Measurements from ENCODE around the gene MAN1A2.
"Not testable (repeated sequence)": the region's sequence is repeated elsewhere in the genome, so short reads cannot be mapped to it uniquely, and the experiment has no call there.

The MAN1A2 gene

GRCh38 chr1:117367046-117368025, at the start of gene MAN1A2:
Gene MAN1A2 (plus strand): TSS chr1:117367449. CDS start chr1:117368184, 735 bp downstream.
- DNase-seq (ENCODE audit: low spot score): peak; percentile 92

DNA sequence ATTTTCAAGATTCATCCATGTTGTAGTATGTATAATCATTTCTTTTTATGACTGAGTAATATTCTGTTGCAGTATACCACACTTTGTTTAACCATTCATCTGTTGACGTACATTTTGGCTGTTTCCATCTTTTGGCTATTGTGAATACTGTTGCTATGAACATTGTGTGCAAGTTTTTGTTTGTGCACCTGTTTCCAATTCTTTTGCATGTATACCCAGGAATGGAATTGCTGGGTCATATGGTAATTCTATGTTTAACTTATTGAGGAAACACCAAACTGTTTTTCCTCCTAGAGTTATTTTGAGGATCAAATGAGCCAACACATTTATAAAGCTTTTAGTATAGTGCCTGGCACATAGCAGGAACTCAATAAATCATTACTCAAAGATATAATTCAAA, 49.2 kb upstream of the MAN1A2 start:
- no peak for DNase-seq (ENCODE audit: low spot score)

- DNase-seq (ENCODE audit: low spot score): no peak
These were observed 48.8 kb upstream of the MAN1A2 start for GRCh38 chr1:117318426-117318825.

GRCh38 chr1:117320515-117320914, 46.7 kb upstream of the MAN1A2 start:
- no peak for DNase-seq (ENCODE audit: low spot score)

GRCh38 chr1:117321680-117322609, 45.3 kb upstream of the MAN1A2 start:
- no peak for DNase-seq (ENCODE audit: low spot score)

DNA sequence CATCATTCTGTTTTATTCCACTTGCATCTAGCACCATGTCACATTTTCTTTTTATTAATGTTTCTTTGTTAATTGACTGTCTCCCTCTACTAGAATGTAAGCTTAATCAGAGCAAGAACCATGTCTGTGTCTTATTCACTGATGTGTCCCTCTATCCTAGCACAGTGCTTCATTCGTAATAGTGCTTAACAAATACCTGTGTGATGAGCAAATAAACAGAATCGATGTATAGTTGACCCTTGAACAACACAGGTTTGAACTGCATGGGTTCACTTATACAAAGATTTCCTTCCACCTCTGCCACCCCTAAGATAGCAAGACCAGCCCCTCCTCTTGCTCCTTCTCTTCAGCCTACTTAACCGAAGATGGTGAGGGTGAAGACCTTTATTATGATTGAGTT, 42.9 kb upstream of the MAN1A2 start:
- DNase-seq (ENCODE audit: low spot score): no peak

DNA sequence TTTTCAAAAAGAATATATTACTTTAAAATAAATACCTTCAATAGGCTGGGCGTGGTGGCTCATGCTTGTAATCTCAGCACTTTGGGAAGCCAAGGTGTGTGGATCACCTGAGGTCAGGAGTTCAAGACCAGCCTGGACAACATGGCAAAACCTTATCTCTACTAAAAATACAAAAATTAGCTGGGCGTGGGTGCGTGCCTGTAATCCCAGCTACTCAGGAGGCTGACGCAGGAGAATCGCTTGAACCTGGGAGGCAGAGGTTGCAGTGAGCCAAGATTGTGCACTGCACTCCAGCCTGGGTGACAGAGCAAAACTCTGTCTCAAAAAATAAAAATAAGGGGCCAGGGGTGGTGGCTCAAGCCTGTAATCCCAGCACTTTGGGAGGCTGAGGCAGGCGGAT, 41.2 kb upstream of the MAN1A2 start:
- DNase-seq (ENCODE audit: low spot score): not testable (repeated sequence)

GRCh38 chr1:117327011-117327410, 40.2 kb upstream of the MAN1A2 start:
- DNase-seq (ENCODE audit: low spot score): no peak

DNA sequence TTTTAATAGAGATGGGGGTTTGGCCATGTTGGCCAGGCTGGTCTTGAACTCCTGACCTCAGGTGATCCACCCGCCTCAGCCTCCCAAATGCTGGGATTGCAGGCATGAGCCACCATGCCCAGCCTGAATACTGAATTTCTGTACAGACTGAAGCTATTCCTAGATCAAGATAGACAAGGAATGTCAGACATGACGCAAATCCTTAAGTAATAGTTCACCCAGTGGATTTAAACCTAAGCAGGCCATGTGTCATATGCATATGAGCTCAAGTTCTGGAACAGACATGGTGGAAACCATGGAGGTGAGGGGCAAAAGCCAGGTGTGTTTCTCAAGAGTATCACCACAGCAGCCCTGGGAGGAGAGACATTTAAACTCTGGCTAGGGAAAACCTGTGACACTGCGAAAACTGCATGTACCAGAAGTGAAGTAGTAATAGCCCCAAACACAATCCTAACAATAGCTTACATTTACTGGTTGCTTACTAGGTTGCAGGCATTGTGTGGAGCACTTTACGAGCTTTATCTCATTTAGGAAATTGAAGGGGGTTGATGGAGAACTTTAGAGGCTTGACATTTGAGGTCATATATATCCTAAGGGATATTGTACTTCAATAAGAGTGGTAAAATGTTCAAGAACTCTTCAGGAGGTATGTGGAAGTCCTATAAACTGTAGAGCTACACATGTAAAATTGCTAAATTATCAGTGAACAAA, 31.7 kb upstream of the MAN1A2 start:
- no peak for DNase-seq (ENCODE audit: low spot score)

DNA sequence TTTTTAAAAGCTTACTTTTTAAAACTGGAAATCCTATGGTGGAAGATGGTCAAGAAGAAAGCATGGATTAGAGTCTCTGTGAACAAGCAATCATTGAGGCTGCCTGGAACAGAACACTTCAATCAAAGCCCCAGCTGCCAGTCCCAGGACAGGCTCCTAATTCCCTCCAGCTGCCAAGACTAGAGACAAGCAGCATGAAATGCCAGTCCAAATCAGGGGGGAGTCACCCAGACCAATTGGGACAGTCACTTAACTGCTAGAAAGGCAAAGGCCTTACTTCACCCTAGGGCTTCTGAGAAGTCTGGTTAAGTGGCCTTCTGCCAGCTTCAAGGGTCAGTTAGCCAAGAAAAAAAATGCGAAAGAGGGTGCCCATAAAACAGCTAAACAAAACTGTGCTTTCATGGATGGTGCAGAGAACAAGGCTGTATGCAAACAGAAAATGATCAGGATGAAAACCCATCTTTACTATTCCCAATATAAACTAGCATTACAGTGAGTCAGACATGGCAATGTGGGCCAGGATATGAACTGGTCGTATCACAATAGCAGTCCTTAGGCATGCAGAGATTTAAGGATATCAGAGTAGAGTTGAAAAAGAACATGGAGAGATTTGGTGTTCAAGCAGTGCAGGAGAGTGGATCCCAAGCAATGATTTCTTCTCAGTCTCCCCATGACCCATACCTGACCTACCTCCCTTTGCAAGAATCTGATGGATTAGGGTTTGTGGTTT, 31.0 kb upstream of the MAN1A2 start:
- DNase-seq (ENCODE audit: low spot score): no peak

GRCh38 chr1:117339866-117340700, 27.2 kb upstream of the MAN1A2 start:
- DNase-seq (ENCODE audit: low spot score): no peak

- no peak for DNase-seq (ENCODE audit: low spot score)
These were observed 26.1 kb upstream of the MAN1A2 start for GRCh38 chr1:117341123-117341522.

DNA sequence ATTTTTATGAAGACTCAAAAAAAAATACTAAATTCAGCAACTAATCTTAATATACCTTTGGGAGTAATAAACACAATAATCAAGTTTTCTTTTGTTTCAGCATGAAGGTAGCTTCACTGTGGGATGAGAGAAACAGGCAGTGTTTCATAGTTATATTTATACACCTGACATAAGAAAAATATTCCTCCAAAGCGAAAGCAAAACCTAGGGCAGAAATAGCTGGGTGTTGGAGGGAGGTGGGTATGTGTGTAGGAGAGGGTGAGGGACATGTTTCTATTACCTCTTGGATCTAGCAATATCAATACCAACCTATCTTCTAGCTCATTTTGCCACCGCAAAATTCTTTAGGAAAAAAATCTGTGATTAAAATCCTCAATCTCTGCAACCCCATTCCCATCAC, 24.9 kb upstream of the MAN1A2 start:
- no peak for DNase-seq (ENCODE audit: low spot score)

DNA sequence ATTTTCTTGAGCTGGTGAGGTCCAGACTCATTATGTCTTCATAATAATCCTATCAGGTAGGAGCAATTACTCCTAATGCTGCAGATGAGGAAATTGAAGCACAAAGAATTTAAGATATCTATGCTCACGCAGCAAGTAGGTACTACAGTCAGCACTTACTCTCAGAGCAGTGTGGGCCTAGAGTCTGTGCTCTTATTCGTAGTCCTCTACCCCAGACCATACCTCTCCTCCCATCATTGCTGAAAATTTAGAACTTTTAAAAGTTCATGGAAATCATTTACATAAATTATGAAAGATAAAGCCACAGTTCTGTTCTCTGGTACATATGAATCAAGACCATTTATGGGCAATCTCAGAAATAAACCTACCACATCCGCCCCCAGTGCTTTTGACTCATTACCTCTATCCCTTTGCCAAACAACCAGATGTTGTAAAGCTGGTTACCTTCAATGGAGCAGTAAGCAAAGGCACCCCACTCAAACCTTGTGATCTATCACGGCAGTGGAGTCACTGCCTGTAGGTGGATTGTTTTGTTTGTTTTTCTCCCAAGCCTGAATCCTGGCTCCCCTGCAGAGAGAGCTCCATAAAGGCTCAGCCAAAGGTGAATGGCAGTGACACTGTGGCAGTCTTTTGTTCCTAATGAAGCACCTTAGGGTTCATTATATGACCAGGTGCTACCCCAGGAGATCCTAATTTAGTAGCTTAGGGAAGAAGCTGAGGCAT, 20.9 kb upstream of the MAN1A2 start:
- DNase-seq (ENCODE audit: low spot score): no peak

DNA sequence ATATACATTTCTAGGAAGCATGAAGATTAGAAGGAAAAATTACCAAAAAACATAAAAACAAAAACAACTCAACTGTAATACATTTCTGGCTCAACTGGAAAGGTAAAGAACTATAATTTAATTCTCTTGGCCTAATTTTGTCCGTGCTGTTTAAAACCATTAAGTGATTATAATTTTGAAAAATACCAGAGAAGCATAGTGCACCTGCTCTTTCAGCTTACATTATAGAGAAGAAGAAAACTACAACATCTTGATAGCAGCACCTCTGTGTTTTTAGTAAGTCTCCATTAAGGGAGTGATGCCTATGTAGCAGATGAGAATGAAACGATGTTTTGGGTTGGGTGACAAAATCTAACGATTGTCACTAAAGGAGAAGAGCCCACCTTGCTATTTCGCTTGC, 19.3 kb upstream of the MAN1A2 start:
- DNase-seq (ENCODE audit: low spot score): no peak

DNA sequence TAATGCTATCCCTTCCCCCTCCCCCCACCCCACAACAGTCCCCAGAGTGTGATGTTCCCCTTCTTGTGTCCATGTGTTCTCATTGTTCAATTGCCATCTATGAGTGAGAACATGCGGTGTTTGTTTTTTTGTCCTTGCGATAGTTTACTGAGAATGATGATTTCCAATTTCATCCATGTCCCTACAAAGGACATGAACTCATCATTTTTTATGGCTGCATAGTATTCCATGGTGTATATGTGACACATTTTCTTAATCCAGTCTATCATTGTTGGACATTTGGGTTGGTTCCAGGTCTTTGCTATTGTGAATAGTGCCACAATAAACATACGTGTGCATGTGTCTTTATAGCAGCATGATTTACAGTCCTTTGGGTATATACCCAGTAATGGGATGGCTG, 14.6 kb upstream of the MAN1A2 start:
- not testable (repeated sequence) for DNase-seq (ENCODE audit: low spot score)

GRCh38 chr1:117357833-117358603, 9.2 kb upstream of the MAN1A2 start:
- not testable (repeated sequence) for DNase-seq (ENCODE audit: low spot score)

DNA sequence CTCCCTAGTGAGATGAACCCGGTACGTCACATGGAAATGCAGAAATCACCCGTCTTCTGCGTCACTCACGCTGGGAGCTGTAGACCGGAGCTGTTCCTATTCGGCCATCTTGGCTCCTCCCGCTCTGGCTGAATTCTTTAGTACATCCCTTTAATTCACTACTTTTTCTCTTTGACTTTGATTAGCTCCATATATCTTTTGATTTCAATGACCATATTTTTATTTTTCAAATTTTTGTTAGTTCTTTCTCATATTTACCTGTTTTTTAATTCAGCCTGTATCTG, 8.7 kb upstream of the MAN1A2 start:
- not testable (repeated sequence) for DNase-seq (ENCODE audit: low spot score)

Measured in left forelimb (tissue), 1 donor.